ENCODE results near the gene MOG. TPM values are rescaled to one million over a fixed set of nuclear protein-coding genes. Genes with fewer than 3 reads are reported as not detected.
A peak's percentile ranks its signal among the peaks of the same experiment; 100 is the strongest.

MOG gene
- total and polyA plus RNA-seq, 11 donors: 0.19 to 7.4 (median 2.7) TPM

DNA sequence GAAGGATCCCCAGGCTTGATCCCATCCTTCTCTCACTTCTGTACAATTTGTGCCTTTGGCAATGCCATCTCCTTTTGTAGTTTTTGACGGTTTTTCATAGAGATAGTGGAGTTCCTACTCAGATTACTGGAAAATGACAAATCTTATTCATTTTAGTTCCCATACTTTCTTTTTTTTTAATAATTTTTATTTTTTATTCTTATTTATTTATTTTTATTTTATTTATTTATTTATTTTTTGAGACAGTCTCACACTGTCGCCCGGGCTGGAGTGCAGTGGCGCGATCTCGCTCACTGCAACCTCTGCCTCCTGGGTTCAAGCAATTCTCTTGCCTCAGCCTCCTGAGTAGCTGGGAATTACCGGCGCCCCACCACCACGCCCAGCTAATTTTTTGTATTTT is 19.6 kb upstream of the MOG start:
- WGBS, 4 donors: 84 to 97% (median 93%) methylated on average over 9 of the region's 9 CpGs
- no peak for ATAC-seq

DNA sequence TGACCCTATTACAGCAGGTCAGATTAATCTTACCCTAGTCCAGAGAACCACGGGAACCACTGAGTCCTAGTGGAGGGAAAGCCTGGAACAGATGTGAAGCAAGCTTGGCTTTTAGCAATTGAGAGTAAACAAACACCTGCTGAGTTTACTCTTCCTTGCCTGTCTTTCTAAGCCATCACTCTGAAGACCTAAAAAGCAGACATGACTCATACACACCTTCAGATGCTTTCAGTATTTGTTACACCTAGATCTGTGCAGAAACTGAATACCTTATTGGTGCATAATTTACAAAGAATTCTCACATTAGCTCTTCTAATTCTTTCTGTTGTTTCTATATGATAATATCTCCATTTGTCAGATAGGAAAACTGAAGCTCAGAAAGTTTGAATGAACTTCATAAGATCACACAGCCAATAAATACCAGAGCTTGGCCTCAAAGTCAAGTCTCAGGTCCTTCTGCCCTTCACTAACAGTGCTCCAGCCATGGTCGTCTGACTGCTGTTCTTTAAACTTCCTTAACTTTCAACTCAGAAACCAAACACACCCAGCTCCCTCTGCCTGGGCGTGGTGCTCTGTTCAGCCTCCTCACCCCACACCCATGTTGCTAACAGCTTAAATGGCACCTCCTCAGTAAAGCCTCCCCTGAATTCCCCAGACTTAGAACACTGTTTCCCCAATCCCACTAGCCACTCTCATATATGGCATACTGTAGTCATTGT is 15.3 kb upstream of the MOG start:
- ATAC-seq: peak in 1 of 4 donors; percentile 49
- intact Hi-C loops (cut with DNase I): loop anchor here in 1 of 10 donors (10.0 kb wide), 1 partner anchor 193 kb away; no protein-coding TSS in a partner anchor

More for the DNA sequence above, 19.6 kb upstream of the MOG start:
- Histone ChIP-seq H3K27ac (no peak overlapping the region), H3K27me3 (no peaks in the 10 kb centered on the region), H3K9me3 (no peaks in the 10 kb centered on the region), H3K4me3 (no peak overlapping the region), H3K36me3 (no peaks in the 10 kb centered on the region), H3K4me1 (peaks cover 0 to 16% (median 0%) of the 10 kb centered on the region in 12 donors)
- DNase-seq: no peak
- no peak for TF ChIP-seq POLR2A (IDR thresholded peaks at IDR 0.05)
- TF ChIP-seq, protein P1, sequence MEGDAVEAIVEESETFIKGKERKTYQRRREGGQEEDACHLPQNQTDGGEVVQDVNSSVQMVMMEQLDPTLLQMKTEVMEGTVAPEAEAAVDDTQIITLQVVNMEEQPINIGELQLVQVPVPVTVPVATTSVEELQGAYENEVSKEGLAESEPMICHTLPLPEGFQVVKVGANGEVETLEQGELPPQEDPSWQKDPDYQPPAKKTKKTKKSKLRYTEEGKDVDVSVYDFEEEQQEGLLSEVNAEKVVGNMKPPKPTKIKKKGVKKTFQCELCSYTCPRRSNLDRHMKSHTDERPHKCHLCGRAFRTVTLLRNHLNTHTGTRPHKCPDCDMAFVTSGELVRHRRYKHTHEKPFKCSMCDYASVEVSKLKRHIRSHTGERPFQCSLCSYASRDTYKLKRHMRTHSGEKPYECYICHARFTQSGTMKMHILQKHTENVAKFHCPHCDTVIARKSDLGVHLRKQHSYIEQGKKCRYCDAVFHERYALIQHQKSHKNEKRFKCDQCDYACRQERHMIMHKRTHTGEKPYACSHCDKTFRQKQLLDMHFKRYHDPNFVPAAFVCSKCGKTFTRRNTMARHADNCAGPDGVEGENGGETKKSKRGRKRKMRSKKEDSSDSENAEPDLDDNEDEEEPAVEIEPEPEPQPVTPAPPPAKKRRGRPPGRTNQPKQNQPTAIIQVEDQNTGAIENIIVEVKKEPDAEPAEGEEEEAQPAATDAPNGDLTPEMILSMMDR (IDR thresholded peaks at IDR 0.05): no peak
- intact Hi-C loops (cut with DNase I): no loop called here

GRCh38 chr6:29647927-29648642 is 8.8 kb upstream of the MOG start:
- intact Hi-C loops (cut with DNase I): loop anchor here in 4 of 10 donors (2.0 to 10.0 kb wide), 4 partner anchors 39 to 187 kb away; no protein-coding TSS in a partner anchor
- Histone ChIP-seq H3K9me3 (no peaks in the 10 kb centered on the region), H3K4me3 (no peak overlapping the region), H3K27me3 (no peaks in the 10 kb centered on the region), H3K27ac (no peak overlapping the region), H3K36me3 (no peaks in the 10 kb centered on the region), H3K4me1 (peaks cover 0 to 12% (median 4%) of the 10 kb centered on the region in 12 donors)
- DNase-seq (no peak), ATAC-seq (no peak)
- 91 to 94% (median 91%) methylated on average over 23 of the region's 23 CpGs for WGBS, 4 donors
- TF ChIP-seq, protein P1 (IDR thresholded peaks at IDR 0.05): peak in 11 of 12 donors; percentile 32 to 59 (median 50)
- no peak for TF ChIP-seq POLR2A (IDR thresholded peaks at IDR 0.05)

More for the DNA sequence above, 15.3 kb upstream of the MOG start:
- H3K27me3 ChIP-seq: no peaks in the 10 kb centered on the region
- peak overlapping the region in 1 of 12 donors; percentile 10 for H3K27ac ChIP-seq
- no peak for DNase-seq
- 44 to 60% (median 55%) methylated on average over 3 of the region's 3 CpGs for WGBS, 4 donors
- no peak overlapping the region for H3K4me3 ChIP-seq
- H3K4me1 ChIP-seq: peaks cover 0 to 11% (median 0%) of the 10 kb centered on the region in 12 donors
- no peaks in the 10 kb centered on the region for H3K9me3 ChIP-seq
- no peaks in the 10 kb centered on the region for H3K36me3 ChIP-seq
- TF ChIP-seq, protein P1 (IDR thresholded peaks at IDR 0.05): no peak
- TF ChIP-seq POLR2A (IDR thresholded peaks at IDR 0.05): no peak
